GM18867 (cell line): ENCODE data around the gene ARHGEF17.
A peak's percentile ranks its signal among the peaks of the same experiment; 100 is the strongest.

Experiments
- ATAC-seq: cut with Tn5 transposase; IDR thresholded peaks from one replicate; pipeline ENCODE4 v1.9.1; 2021; ENCODE audit warnings: mild to moderate bottlenecking, moderate library complexity; ENCODE audit not compliant: unreplicated experiment

Gene ARHGEF17

GRCh38 chr11:73313652-73314051, 5.6 kb downstream of the ARHGEF17 start:
- ATAC-seq = no peak

- no peak for ATAC-seq
Measured at GRCh38 chr11:73314117-73314961, 6.3 kb downstream of the ARHGEF17 start.

GRCh38 chr11:73315293-73316020, 7.4 kb downstream of the ARHGEF17 start:
- no peak for ATAC-seq

GRCh38 chr11:73316422-73316821, 8.3 kb downstream of the ARHGEF17 start:
- ATAC-seq = no peak

GRCh38 chr11:73317373-73317772, 9.3 kb downstream of the ARHGEF17 start:
- no peak for ATAC-seq

- no peak for ATAC-seq
Measured at GRCh38 chr11:73317803-73318202, 9.7 kb downstream of the ARHGEF17 start.

GRCh38 chr11:73318501-73319011, 10.5 kb downstream of the ARHGEF17 start:
- no peak for ATAC-seq

- ATAC-seq = no peak
Measured at GRCh38 chr11:73320763-73321603, 12.9 kb downstream of the ARHGEF17 start.

GRCh38 chr11:73321604-73322381, 13.7 kb downstream of the ARHGEF17 start:
- no peak for ATAC-seq

GRCh38 chr11:73322382-73323306, 14.6 kb downstream of the ARHGEF17 start:
- ATAC-seq = no peak

- ATAC-seq = no peak
Measured at GRCh38 chr11:73323464-73323863, 15.4 kb downstream of the ARHGEF17 start.

GRCh38 chr11:73324116-73324515, 16.0 kb downstream of the ARHGEF17 start:
- no peak for ATAC-seq

GRCh38 chr11:73324665-73325035, 16.6 kb downstream of the ARHGEF17 start:
- ATAC-seq = no peak

- peak; percentile 56 for ATAC-seq
Measured at GRCh38 chr11:73325036-73325981, 17.2 kb downstream of the ARHGEF17 start.

- ATAC-seq = no peak
Measured at GRCh38 chr11:73326929-73327811, 19.1 kb downstream of the ARHGEF17 start.

- ATAC-seq = no peak
Measured at GRCh38 chr11:73327812-73328364, 19.8 kb downstream of the ARHGEF17 start.

GRCh38 chr11:73330569-73331093, 22.6 kb downstream of the ARHGEF17 start:
- ATAC-seq = no peak
